DMS53 treated with DMSO at 0.1 percent for 48 hours (cell line): Measurements from ENCODE around the gene NDUFV3.
"Not testable (repeated sequence)": the region's sequence is repeated elsewhere in the genome, so short reads cannot be mapped to it uniquely, and the experiment has no call there.

Experiments used
- DNase-seq: peaks from one replicate; lab custom pipeline; 2025; ENCODE audit not compliant: unreplicated experiment; lab: John Stamatoyannopoulos, UW

NDUFV3 gene

GRCh38 chr21:42933137-42933970 lies 40.2 kb downstream of the NDUFV3 start:
- DNase-seq: peak; percentile 29

GRCh38 chr21:42933973-42934372 lies 40.9 kb downstream of the NDUFV3 start:
- DNase-seq: not testable (repeated sequence)

- not testable (repeated sequence) for DNase-seq
Measured at GRCh38 chr21:42936360-42936759, 43.3 kb downstream of the NDUFV3 start.

GRCh38 chr21:42937034-42937940 lies 44.2 kb downstream of the NDUFV3 start:
- DNase-seq: not testable (repeated sequence)

- DNase-seq: no peak
Measured at GRCh38 chr21:42937960-42938605, 45.0 kb downstream of the NDUFV3 start.

- not testable (repeated sequence) for DNase-seq
Measured at GRCh38 chr21:42938606-42938995, 45.5 kb downstream of the NDUFV3 start.

- DNase-seq: no peak
Measured at GRCh38 chr21:42939582-42940413, 46.7 kb downstream of the NDUFV3 start.

- DNase-seq: no peak
Measured at GRCh38 chr21:42941696-42942085, 48.6 kb downstream of the NDUFV3 start.

- no peak for DNase-seq
Measured at GRCh38 chr21:42942244-42942643, 49.1 kb downstream of the NDUFV3 start.

- not testable (repeated sequence) for DNase-seq
Measured at GRCh38 chr21:42949094-42949755, 56.1 kb downstream of the NDUFV3 start.

GRCh38 chr21:42951193-42951592 lies 58.1 kb downstream of the NDUFV3 start:
- DNase-seq: not testable (repeated sequence)

- no peak for DNase-seq
Measured at GRCh38 chr21:42956824-42957630, 63.9 kb downstream of the NDUFV3 start.

- not testable (repeated sequence) for DNase-seq
Measured at GRCh38 chr21:42958122-42958521, 65.0 kb downstream of the NDUFV3 start.

- no peak for DNase-seq
Measured at GRCh38 chr21:42959728-42960127, 66.6 kb downstream of the NDUFV3 start.

GRCh38 chr21:42962380-42963007 lies 69.4 kb downstream of the NDUFV3 start:
- DNase-seq: no peak
